Activated T-helper 17 cell treated with anti-CD3 and anti-CD28 coated beads, Interleukin-2, amount 50 U/mL, for 72 hours (primary cell): Measurements from ENCODE around the gene TNN. TPM values are rescaled to one million over a fixed set of nuclear protein-coding genes. Genes with fewer than 3 reads are reported as not detected.
"Not testable (repeated sequence)": the region's sequence is repeated elsewhere in the genome, so short reads cannot be mapped to it uniquely, and the experiment has no call there.

ENCODE experiments used
- ATAC-seq: fragments of 150-1000 bp; cut with Tn5 transposase; replicated peaks from 2 replicates; pipeline ENCODE4 v1.10.0; 2021; ENCODE audit warnings: mild to moderate bottlenecking, moderate library complexity
- H3K27ac Mint-ChIP-seq: one replicate; pipeline ENCODE4 v1.8.0; 2022; ENCODE audit warnings: mixed read lengths
- H3K27me3 Mint-ChIP-seq: one replicate; pipeline ENCODE4 v1.8.0; 2022; ENCODE audit warnings: mixed read lengths
- H3K36me3 Mint-ChIP-seq: one replicate; pipeline ENCODE4 v1.8.0; 2022; ENCODE audit warnings: low read depth, mild to moderate bottlenecking, mixed read lengths
- H3K4me1 Mint-ChIP-seq: one replicate; pipeline ENCODE4 v1.8.0; 2022; ENCODE audit warnings: mixed read lengths
- H3K4me3 Mint-ChIP-seq: one replicate; pipeline ENCODE4 v1.8.0; 2022; ENCODE audit warnings: mild to moderate bottlenecking, mixed read lengths
- H3K9me3 Mint-ChIP-seq: one replicate; pipeline ENCODE4 v1.8.0; 2022; ENCODE audit warnings: mixed read lengths
- total RNA-seq, 2 donors: library from RNA; stranded (reverse); gene quantifications; one replicate each; pipeline ENCODE4 v1.2.3, GENCODE V29; 2022

TNN gene
- total RNA-seq, 2 donors from 2014 or later = not detected

DNA sequence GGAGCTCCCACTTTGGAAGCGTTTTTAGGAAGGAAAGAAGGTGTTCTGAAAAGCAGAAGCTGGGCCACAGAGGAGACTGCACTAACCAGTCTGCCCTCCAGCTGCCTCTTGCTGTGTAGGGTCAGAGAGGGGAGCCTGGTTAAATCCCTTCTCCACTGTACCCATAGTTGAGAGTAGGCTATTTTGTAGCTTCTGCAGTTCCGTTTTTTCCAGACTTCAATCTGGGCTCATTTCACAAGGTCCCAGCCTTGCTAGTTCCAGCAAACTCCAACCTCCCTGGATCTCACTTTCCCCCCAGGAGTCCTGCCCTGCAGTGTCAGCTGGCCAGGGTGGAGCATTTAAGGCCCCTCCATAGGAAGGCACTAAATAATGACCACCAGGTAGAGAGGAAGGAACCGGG is 11.0 kb downstream of the TNN start:
- Mint-ChIP-seq H3K4me3 (no peak overlapping the region), H3K27me3 (peaks cover 5% of the 10 kb centered on the region), H3K36me3 (no peaks in the 10 kb centered on the region), H3K4me1 (no peaks in the 10 kb centered on the region), H3K9me3 (no peaks in the 10 kb centered on the region), H3K27ac (no peak overlapping the region)
- no peak for ATAC-seq

DNA sequence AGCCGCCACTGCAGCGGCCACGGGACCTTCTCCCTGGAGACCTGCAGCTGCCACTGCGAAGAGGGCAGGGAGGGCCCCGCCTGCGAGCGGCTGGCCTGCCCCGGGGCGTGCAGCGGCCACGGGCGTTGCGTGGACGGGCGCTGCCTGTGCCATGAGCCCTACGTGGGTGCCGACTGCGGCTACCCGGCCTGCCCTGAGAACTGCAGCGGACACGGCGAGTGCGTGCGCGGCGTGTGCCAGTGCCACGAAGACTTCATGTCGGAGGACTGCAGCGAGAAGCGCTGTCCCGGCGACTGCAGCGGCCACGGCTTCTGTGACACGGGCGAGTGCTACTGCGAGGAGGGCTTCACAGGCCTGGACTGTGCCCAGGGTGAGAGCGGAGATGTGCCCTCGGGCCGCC is 11.7 kb downstream of the TNN start:
- no peak for ATAC-seq
- H3K4me3 Mint-ChIP-seq = no peak overlapping the region
- peaks cover 12% of the 10 kb centered on the region for H3K27me3 Mint-ChIP-seq

DNA sequence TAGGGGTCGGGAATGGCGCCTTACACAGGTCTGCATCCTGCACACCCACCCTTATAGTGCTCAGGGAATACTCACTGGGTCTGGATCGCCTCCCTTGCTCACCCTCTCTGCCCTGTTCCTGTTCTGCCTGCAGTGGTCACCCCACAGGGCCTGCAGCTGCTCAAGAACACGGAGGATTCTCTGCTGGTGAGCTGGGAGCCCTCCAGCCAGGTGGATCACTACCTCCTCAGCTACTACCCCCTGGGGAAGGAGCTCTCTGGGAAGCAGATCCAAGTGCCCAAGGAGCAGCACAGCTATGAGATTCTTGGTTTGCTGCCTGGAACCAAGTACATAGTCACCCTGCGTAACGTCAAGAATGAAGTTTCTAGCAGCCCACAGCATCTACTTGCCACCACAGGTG is 12.4 kb downstream of the TNN start:
- H3K27ac Mint-ChIP-seq = no peak overlapping the region
- no peaks in the 10 kb centered on the region for H3K36me3 Mint-ChIP-seq
- H3K4me1 Mint-ChIP-seq = no peaks in the 10 kb centered on the region
- H3K9me3 Mint-ChIP-seq = no peaks in the 10 kb centered on the region
- peaks cover 12% of the 10 kb centered on the region for H3K27me3 Mint-ChIP-seq
- no peak for ATAC-seq
- no peak overlapping the region for H3K4me3 Mint-ChIP-seq

More for the DNA sequence above, 11.7 kb downstream of the TNN start:
- no peaks in the 10 kb centered on the region for H3K36me3 Mint-ChIP-seq
- H3K27ac Mint-ChIP-seq = no peak overlapping the region
- no peaks in the 10 kb centered on the region for H3K9me3 Mint-ChIP-seq
- H3K4me1 Mint-ChIP-seq = no peaks in the 10 kb centered on the region

GRCh38 chr1:175081983-175082382 is 14.3 kb downstream of the TNN start:
- no peaks in the 10 kb centered on the region for H3K9me3 Mint-ChIP-seq
- no peak overlapping the region for H3K4me3 Mint-ChIP-seq
- H3K4me1 Mint-ChIP-seq = no peaks in the 10 kb centered on the region
- ATAC-seq = no peak
- H3K27ac Mint-ChIP-seq = no peak overlapping the region
- peaks cover 12% of the 10 kb centered on the region for H3K27me3 Mint-ChIP-seq
- no peaks in the 10 kb centered on the region for H3K36me3 Mint-ChIP-seq

DNA sequence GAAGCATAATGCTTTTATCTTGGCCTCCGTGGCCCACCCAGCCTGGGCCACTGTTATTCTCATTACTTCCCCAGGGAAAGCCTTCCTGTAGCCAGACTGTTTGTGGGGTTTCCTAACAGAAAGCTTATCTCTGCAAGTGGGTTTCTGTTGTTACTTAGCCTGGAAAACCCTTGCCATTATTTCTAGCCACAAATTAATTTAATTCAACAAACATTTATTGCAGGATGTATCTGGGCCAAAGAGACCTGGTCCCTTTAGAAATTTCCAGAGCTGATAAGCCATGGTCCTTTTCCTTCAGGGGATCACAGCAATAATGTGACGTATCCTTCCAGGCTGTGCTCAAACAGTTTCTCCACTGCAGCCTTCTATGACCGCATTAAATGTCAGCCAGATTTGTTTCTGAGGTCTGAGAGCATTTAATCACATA is 20.9 kb downstream of the TNN start:
- Mint-ChIP-seq H3K27ac (no peak overlapping the region), H3K27me3 (peaks cover 7% of the 10 kb centered on the region), H3K9me3 (no peaks in the 10 kb centered on the region), H3K36me3 (no peaks in the 10 kb centered on the region), H3K4me3 (no peak overlapping the region), H3K4me1 (no peaks in the 10 kb centered on the region)
- ATAC-seq = no peak

- H3K4me3 Mint-ChIP-seq = no peak overlapping the region
- H3K4me1 Mint-ChIP-seq = no peaks in the 10 kb centered on the region
- H3K27ac Mint-ChIP-seq = no peak overlapping the region
- no peaks in the 10 kb centered on the region for H3K9me3 Mint-ChIP-seq
- no peak for ATAC-seq
- no peaks in the 10 kb centered on the region for H3K36me3 Mint-ChIP-seq
- peaks cover under 1% of the 10 kb centered on the region for H3K27me3 Mint-ChIP-seq
Observed at GRCh38 chr1:175089136-175089718, 21.6 kb downstream of the TNN start.

- Mint-ChIP-seq H3K36me3 (no peaks in the 10 kb centered on the region), H3K4me1 (no peaks in the 10 kb centered on the region), H3K27ac (no peak overlapping the region), H3K9me3 (no peaks in the 10 kb centered on the region), H3K27me3 (no peaks in the 10 kb centered on the region), H3K4me3 (no peak overlapping the region)
- ATAC-seq = no peak
Observed at GRCh38 chr1:175090780-175091179, 23.1 kb downstream of the TNN start.

- no peak overlapping the region for H3K4me3 Mint-ChIP-seq
- H3K9me3 Mint-ChIP-seq = no peaks in the 10 kb centered on the region
- no peak overlapping the region for H3K27ac Mint-ChIP-seq
- no peaks in the 10 kb centered on the region for H3K36me3 Mint-ChIP-seq
- ATAC-seq = no peak
- no peaks in the 10 kb centered on the region for H3K27me3 Mint-ChIP-seq
- H3K4me1 Mint-ChIP-seq = no peaks in the 10 kb centered on the region
Observed at GRCh38 chr1:175094626-175095025, 27.0 kb downstream of the TNN start.

GRCh38 chr1:175095069-175095468 is 27.4 kb downstream of the TNN start:
- H3K4me1 Mint-ChIP-seq = no peaks in the 10 kb centered on the region
- H3K27me3 Mint-ChIP-seq = no peaks in the 10 kb centered on the region
- H3K36me3 Mint-ChIP-seq = no peaks in the 10 kb centered on the region
- no peak overlapping the region for H3K27ac Mint-ChIP-seq
- no peaks in the 10 kb centered on the region for H3K9me3 Mint-ChIP-seq
- no peak overlapping the region for H3K4me3 Mint-ChIP-seq
- no peak for ATAC-seq

- no peaks in the 10 kb centered on the region for H3K9me3 Mint-ChIP-seq
- H3K36me3 Mint-ChIP-seq = no peaks in the 10 kb centered on the region
- H3K4me3 Mint-ChIP-seq = no peak overlapping the region
- no peaks in the 10 kb centered on the region for H3K4me1 Mint-ChIP-seq
- ATAC-seq = no peak
- no peaks in the 10 kb centered on the region for H3K27me3 Mint-ChIP-seq
- no peak overlapping the region for H3K27ac Mint-ChIP-seq
Observed at GRCh38 chr1:175095978-175096607, 28.5 kb downstream of the TNN start.

DNA sequence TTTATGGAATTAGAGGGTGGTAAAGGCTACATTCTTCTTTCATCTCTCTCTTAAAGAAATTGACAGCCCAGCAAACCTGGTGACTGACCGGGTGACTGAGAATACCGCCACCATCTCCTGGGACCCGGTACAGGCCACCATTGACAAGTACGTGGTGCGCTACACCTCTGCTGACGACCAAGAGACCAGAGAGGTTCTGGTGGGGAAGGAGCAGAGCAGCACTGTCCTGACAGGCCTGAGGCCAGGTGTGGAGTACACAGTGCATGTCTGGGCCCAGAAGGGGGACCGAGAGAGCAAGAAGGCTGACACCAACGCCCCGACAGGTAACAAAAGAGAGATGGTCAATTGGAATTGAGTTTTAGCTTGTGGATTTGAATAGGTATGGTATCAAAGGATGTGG is 29.7 kb downstream of the TNN start:
- ATAC-seq = no peak
- H3K4me3 Mint-ChIP-seq = no peak overlapping the region
- no peaks in the 10 kb centered on the region for H3K27me3 Mint-ChIP-seq
- H3K27ac Mint-ChIP-seq = no peak overlapping the region
- no peaks in the 10 kb centered on the region for H3K36me3 Mint-ChIP-seq
- no peaks in the 10 kb centered on the region for H3K9me3 Mint-ChIP-seq
- H3K4me1 Mint-ChIP-seq = no peaks in the 10 kb centered on the region

DNA sequence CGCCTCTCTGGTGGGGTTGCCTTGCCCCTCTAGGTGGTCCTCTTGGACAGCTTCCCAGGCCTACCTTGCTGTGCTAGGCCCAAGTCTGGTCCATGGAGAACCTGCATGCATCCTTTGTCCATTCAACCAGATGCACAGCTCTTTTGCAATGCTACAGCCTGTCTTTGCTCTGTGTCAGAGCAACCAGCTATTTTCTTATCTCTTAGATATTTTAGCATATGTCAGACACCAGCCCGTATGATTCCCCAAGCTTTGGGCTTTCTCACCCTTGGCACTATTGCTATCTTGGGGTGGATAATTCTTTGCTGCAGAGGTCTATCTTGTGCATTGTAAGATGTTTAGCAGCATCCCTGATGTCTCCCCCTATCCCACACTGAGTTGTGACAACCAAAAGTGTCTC is 32.3 kb downstream of the TNN start:
- no peaks in the 10 kb centered on the region for H3K36me3 Mint-ChIP-seq
- H3K9me3 Mint-ChIP-seq = no peaks in the 10 kb centered on the region
- H3K27me3 Mint-ChIP-seq = no peaks in the 10 kb centered on the region
- no peak overlapping the region for H3K27ac Mint-ChIP-seq
- H3K4me3 Mint-ChIP-seq = no peak overlapping the region
- no peaks in the 10 kb centered on the region for H3K4me1 Mint-ChIP-seq
- no peak for ATAC-seq

- H3K27ac Mint-ChIP-seq, H3K27me3 Mint-ChIP-seq, H3K9me3 Mint-ChIP-seq, H3K4me1 Mint-ChIP-seq, ATAC-seq, H3K36me3 Mint-ChIP-seq, H3K4me3 Mint-ChIP-seq: not testable (repeated sequence)
Observed at GRCh38 chr1:175102166-175102565, 34.5 kb downstream of the TNN start.

- H3K9me3 Mint-ChIP-seq, H3K4me3 Mint-ChIP-seq, H3K27ac Mint-ChIP-seq, ATAC-seq, H3K36me3 Mint-ChIP-seq, H3K27me3 Mint-ChIP-seq, H3K4me1 Mint-ChIP-seq: not testable (repeated sequence)
Observed at GRCh38 chr1:175106536-175106935, 38.9 kb downstream of the TNN start.

DNA sequence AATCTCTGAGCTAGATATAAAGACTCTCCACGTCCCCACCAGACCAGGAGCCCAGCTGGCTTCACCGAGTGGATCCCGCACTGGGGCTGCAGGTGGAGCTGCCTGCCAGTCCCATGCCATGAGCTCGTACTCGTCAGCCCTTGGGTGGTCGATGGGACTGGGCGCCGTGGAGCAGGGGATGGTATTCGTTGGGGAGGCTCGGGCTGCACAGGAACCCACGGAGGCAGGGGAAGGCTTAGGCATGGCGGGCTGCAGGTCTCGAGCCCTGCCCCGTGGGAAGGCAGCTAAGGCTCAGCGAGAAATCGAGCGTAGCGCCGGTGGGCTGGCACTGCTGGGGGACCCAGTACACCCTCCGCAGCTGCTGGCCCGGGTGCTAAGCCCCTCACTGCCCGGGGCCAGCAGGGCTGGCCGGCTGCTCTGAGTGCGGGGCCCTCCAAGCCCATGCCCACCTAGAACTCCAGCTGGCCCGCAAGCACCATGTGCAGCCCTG is 40.7 kb downstream of the TNN start:
- not testable (repeated sequence) for H3K27me3 Mint-ChIP-seq, ATAC-seq, H3K4me1 Mint-ChIP-seq, H3K27ac Mint-ChIP-seq, H3K9me3 Mint-ChIP-seq, H3K4me3 Mint-ChIP-seq, H3K36me3 Mint-ChIP-seq
